PFSK-1 (cell line): ENCODE measurements around the gene CLINT1.

ENCODE experiments used
- FOXP2 ChIP-seq: optimal IDR thresholded peaks from 2 replicates; pipeline ENCODE3; 2011; ENCODE audit warnings: borderline replicate concordance, control low read depth, inconsistent platforms; ENCODE audit not compliant: insufficient read depth; ENCODE audit errors: extremely low read length, extremely low read depth
- POLR2AphosphoS5 ChIP-seq: IDR thresholded peaks from 2 replicates; pipeline ENCODE4 v1.6.1; 2012; ENCODE audit warnings: low read depth, mild to moderate bottlenecking, control low read depth, low read length, moderate library complexity
- REST ChIP-seq, 2 experiments: IDR thresholded peaks; 2 replicates each; pipeline versions ENCODE4 v1.6.1 to v1.8.0; 2011 to 2012; ENCODE audit warnings: low read depth in 2 of 2, low read length in 2 of 2, control low read depth in 1 of 2, inconsistent platforms in 1 of 2, mild to moderate bottlenecking in 1 of 2, moderate library complexity in 1 of 2; ENCODE audit not compliant: insufficient read depth in 1 of 2
- SIN3A ChIP-seq: IDR thresholded peaks from 2 replicates; pipeline ENCODE4 v1.6.1; 2012; ENCODE audit warnings: mild to moderate bottlenecking, low read length, moderate library complexity, borderline replicate concordance; ENCODE audit not compliant: insufficient read depth
- TAF1 ChIP-seq: IDR thresholded peaks from 2 replicates; pipeline ENCODE4 v1.6.1; 2012; ENCODE audit warnings: low read length, control low read depth, borderline replicate concordance; ENCODE audit not compliant: insufficient read depth

CLINT1 gene

GRCh38 chr5:157766442-157766841 is 92.5 kb downstream of the CLINT1 start:
- TF ChIP-seq FOXP2 = no peak
- no peak for TF ChIP-seq POLR2AphosphoS5
- TF ChIP-seq TAF1 = no peak
- TF ChIP-seq REST (IDR thresholded peaks at IDR 0.05; ENCODE audit: insufficient read depth in 1 of 2, low read depth in 2 of 2, low read length in 2 of 2) = no peak
- no peak for TF ChIP-seq SIN3A

GRCh38 chr5:157764531-157764930 is 94.4 kb downstream of the CLINT1 start:
- TF ChIP-seq TAF1 (no peak), POLR2AphosphoS5 (no peak), REST (IDR thresholded peaks at IDR 0.05; ENCODE audit: insufficient read depth in 1 of 2, low read depth in 2 of 2, low read length in 2 of 2) (no peak), FOXP2 (no peak), SIN3A (no peak)

- TF ChIP-seq POLR2AphosphoS5 = no peak
- TF ChIP-seq SIN3A = no peak
- no peak for TF ChIP-seq TAF1
- TF ChIP-seq REST (IDR thresholded peaks at IDR 0.05; ENCODE audit: insufficient read depth in 1 of 2, low read depth in 2 of 2, low read length in 2 of 2) = no peak
- TF ChIP-seq FOXP2 = no peak
These were observed 97.0 kb downstream of the CLINT1 start for GRCh38 chr5:157761690-157762621.

GRCh38 chr5:157758706-157759105 is 100.2 kb downstream of the CLINT1 start:
- no peak for TF ChIP-seq REST (IDR thresholded peaks at IDR 0.05; ENCODE audit: insufficient read depth in 1 of 2, low read depth in 2 of 2, low read length in 2 of 2)
- TF ChIP-seq TAF1 = no peak
